ENCODE results near the gene PAWR.

DNA sequence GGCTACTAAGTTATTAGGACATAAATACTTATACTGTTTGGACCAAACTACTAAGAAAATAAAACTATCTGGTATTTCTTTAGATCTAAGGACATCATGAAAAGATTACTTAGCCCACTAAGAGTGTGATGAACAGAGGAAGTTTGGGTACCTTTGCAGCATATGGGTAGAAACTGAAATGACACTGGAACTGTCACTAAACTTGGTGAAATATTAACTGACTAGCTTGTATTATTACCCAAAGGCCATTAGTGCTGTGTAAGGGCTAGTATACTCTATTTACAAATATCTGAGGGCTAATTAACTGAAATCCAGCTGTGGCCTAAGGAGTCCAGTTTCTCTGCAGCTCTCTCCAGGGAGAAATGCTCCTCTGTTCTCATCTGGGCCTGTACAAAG is 45.5 kb downstream of the PAWR start:
- no peak for TF ChIP-seq EZH2 (IDR thresholded peaks at IDR 0.05; ENCODE audit: low read depth, unreplicated experiment)
- TF ChIP-seq CTCF (conservative IDR thresholded peaks at IDR 0.05; ENCODE audit: low read depth in 2 of 2), result no peak
- no peak for TF ChIP-seq JUNB (IDR thresholded peaks at IDR 0.05; ENCODE audit: unreplicated experiment)
- TF ChIP-seq STAT1 (IDR thresholded peaks at IDR 0.05; ENCODE audit: unreplicated experiment), result no peak
- TF ChIP-seq POLR2AphosphoS5 (IDR thresholded peaks at IDR 0.05; ENCODE audit: low read depth), result no peak
- TF ChIP-seq ZNF114 (CRISPR knock-in tag; IDR thresholded peaks at IDR 0.05), result no peak
